Epidermal melanocyte (primary cell): Measurements from ENCODE around the gene TPRA1.

ENCODE experiments used
- DNase-seq: peaks from one replicate; pipeline ENCODE4 v3.0.0; 2011; ENCODE audit warnings: low spot score; ENCODE audit not compliant: insufficient read length

TPRA1 gene

GRCh38 chr3:127565711-127566110, 24.8 kb downstream of the TPRA1 start:
- no peak for DNase-seq

GRCh38 chr3:127560051-127560787, 30.3 kb downstream of the TPRA1 start:
- DNase-seq = no peak

GRCh38 chr3:127556565-127556964, 34.0 kb downstream of the TPRA1 start:
- DNase-seq = no peak

- DNase-seq = no peak
Observed at GRCh38 chr3:127555108-127555507, 35.4 kb downstream of the TPRA1 start.

- DNase-seq = no peak
Observed at GRCh38 chr3:127552038-127552437, 38.5 kb downstream of the TPRA1 start.

- DNase-seq = no peak
Observed at GRCh38 chr3:127551178-127551577, 39.4 kb downstream of the TPRA1 start.

GRCh38 chr3:127550468-127551157, 39.9 kb downstream of the TPRA1 start:
- no peak for DNase-seq

GRCh38 chr3:127549826-127550467, 40.6 kb downstream of the TPRA1 start:
- DNase-seq = no peak

GRCh38 chr3:127547761-127548605, 42.5 kb downstream of the TPRA1 start:
- peak; percentile 75 for DNase-seq

- DNase-seq = no peak
Observed at GRCh38 chr3:127546970-127547733, 43.4 kb downstream of the TPRA1 start.

- no peak for DNase-seq
Observed at GRCh38 chr3:127546554-127546953, 44.0 kb downstream of the TPRA1 start.

- DNase-seq = no peak
Observed at GRCh38 chr3:127545711-127546457, 44.6 kb downstream of the TPRA1 start.

GRCh38 chr3:127545216-127545615, 45.3 kb downstream of the TPRA1 start:
- no peak for DNase-seq

- no peak for DNase-seq
Observed at GRCh38 chr3:127544803-127545201, 45.7 kb downstream of the TPRA1 start.

GRCh38 chr3:127544192-127544802, 46.2 kb downstream of the TPRA1 start:
- DNase-seq = peak; percentile 77

GRCh38 chr3:127543441-127543840, 47.1 kb downstream of the TPRA1 start:
- no peak for DNase-seq

GRCh38 chr3:127542441-127542952, 48.0 kb downstream of the TPRA1 start:
- no peak for DNase-seq

GRCh38 chr3:127541320-127541719, 49.2 kb downstream of the TPRA1 start:
- no peak for DNase-seq

- DNase-seq = no peak
Observed at GRCh38 chr3:127539366-127540060, 51.0 kb downstream of the TPRA1 start.
